ENCODE measurements around the gene SLC35D3. TPM values are rescaled to one million over a fixed set of nuclear protein-coding genes. Genes with fewer than 3 reads are reported as not detected.

SLC35D3 gene
- total and polyA plus RNA-seq, 2 donors (not counting 1 experiment from before 2014, with no cell fraction given): not detected

GRCh38 chr6:136963259-136963658, 41.2 kb downstream of the SLC35D3 start:
- H3K27ac ChIP-seq (ENCODE audit: insufficient read depth, low read length): no peak overlapping the region
- no peak overlapping the region for H3K9ac ChIP-seq (ENCODE audit: insufficient read depth, low read length)
- H3K79me2 ChIP-seq (ENCODE audit: control insufficient read depth, insufficient read depth, low read length): no peaks in the 10 kb centered on the region
- no peaks in the 10 kb centered on the region for H3K27me3 ChIP-seq (ENCODE audit: control insufficient read depth, insufficient read depth, low read length)
- H3K4me3 ChIP-seq (replicated peaks in 1 of 4; ENCODE audit: control extremely low read depth in 1 of 4, insufficient read depth in 1 of 4, low read depth in 3 of 4, low read length in 4 of 4): no peak overlapping the region
- no peak for TF ChIP-seq EZH2 (IDR thresholded peaks at IDR 0.05; ENCODE audit: low read length, missing control alignments)
- TF ChIP-seq CTCF (conservative IDR thresholded peaks at IDR 0.05 in 1 of 2, IDR thresholded peaks at IDR 0.05 in 1 of 2; ENCODE audit: low read depth in 1 of 2, low read length in 2 of 2): no peak
- no peaks in the 10 kb centered on the region for H3K9me3 ChIP-seq (ENCODE audit: control insufficient read depth, insufficient read depth, low read depth, low read length)
- no peaks in the 10 kb centered on the region for H3K36me3 ChIP-seq (ENCODE audit: control insufficient read depth, insufficient read depth, low read length)
- no peak for DNase-seq (ENCODE audit: low read depth in 2 of 2)
- no peak overlapping the region for H3K4me2 ChIP-seq (ENCODE audit: extremely low read depth, insufficient read depth, low read length)
- no peaks in the 10 kb centered on the region for H3K4me1 ChIP-seq (ENCODE audit: control insufficient read depth, extremely low read depth, insufficient read depth, low read length)
- H2AFZ ChIP-seq (ENCODE audit: low read length): no peak overlapping the region
- H4K20me1 ChIP-seq (ENCODE audit: control insufficient read depth, extremely low read depth, insufficient read depth, low read length): no peaks in the 10 kb centered on the region

- Histone ChIP-seq H3K9ac (ENCODE audit: insufficient read depth, low read length) (no peak overlapping the region), H3K9me3 (ENCODE audit: control insufficient read depth, insufficient read depth, low read depth, low read length) (no peaks in the 10 kb centered on the region), H3K27me3 (ENCODE audit: control insufficient read depth, insufficient read depth, low read length) (no peaks in the 10 kb centered on the region), H3K79me2 (ENCODE audit: control insufficient read depth, insufficient read depth, low read length) (no peaks in the 10 kb centered on the region), H4K20me1 (ENCODE audit: control insufficient read depth, extremely low read depth, insufficient read depth, low read length) (no peaks in the 10 kb centered on the region), H3K4me3 (replicated peaks in 1 of 4; ENCODE audit: control extremely low read depth in 1 of 4, insufficient read depth in 1 of 4, low read depth in 3 of 4, low read length in 4 of 4) (no peak overlapping the region), H3K36me3 (ENCODE audit: control insufficient read depth, insufficient read depth, low read length) (no peaks in the 10 kb centered on the region), H2AFZ (ENCODE audit: low read length) (no peak overlapping the region), H3K4me1 (ENCODE audit: control insufficient read depth, extremely low read depth, insufficient read depth, low read length) (no peaks in the 10 kb centered on the region), H3K4me2 (ENCODE audit: extremely low read depth, insufficient read depth, low read length) (no peak overlapping the region), H3K27ac (ENCODE audit: insufficient read depth, low read length) (no peak overlapping the region)
- TF ChIP-seq EZH2 (IDR thresholded peaks at IDR 0.05; ENCODE audit: low read length, missing control alignments) (no peak), CTCF (conservative IDR thresholded peaks at IDR 0.05 in 1 of 2, IDR thresholded peaks at IDR 0.05 in 1 of 2; ENCODE audit: low read depth in 1 of 2, low read length in 2 of 2) (no peak)
- DNase-seq (ENCODE audit: low read depth in 2 of 2): no peak
Measured at GRCh38 chr6:136964398-136964797, 42.3 kb downstream of the SLC35D3 start.

GRCh38 chr6:136967876-136968752, 46.0 kb downstream of the SLC35D3 start:
- Histone ChIP-seq H3K4me2 (ENCODE audit: extremely low read depth, insufficient read depth, low read length) (no peak overlapping the region), H3K36me3 (ENCODE audit: control insufficient read depth, insufficient read depth, low read length) (no peaks in the 10 kb centered on the region), H4K20me1 (ENCODE audit: control insufficient read depth, extremely low read depth, insufficient read depth, low read length) (no peaks in the 10 kb centered on the region), H3K79me2 (ENCODE audit: control insufficient read depth, insufficient read depth, low read length) (no peaks in the 10 kb centered on the region), H3K27ac (ENCODE audit: insufficient read depth, low read length) (no peak overlapping the region), H2AFZ (ENCODE audit: low read length) (no peak overlapping the region), H3K9me3 (ENCODE audit: control insufficient read depth, insufficient read depth, low read depth, low read length) (no peaks in the 10 kb centered on the region), H3K9ac (ENCODE audit: insufficient read depth, low read length) (no peak overlapping the region), H3K4me3 (replicated peaks in 1 of 4; ENCODE audit: control extremely low read depth in 1 of 4, insufficient read depth in 1 of 4, low read depth in 3 of 4, low read length in 4 of 4) (no peak overlapping the region), H3K4me1 (ENCODE audit: control insufficient read depth, extremely low read depth, insufficient read depth, low read length) (no peaks in the 10 kb centered on the region), H3K27me3 (ENCODE audit: control insufficient read depth, insufficient read depth, low read length) (no peaks in the 10 kb centered on the region)
- TF ChIP-seq EZH2 (IDR thresholded peaks at IDR 0.05; ENCODE audit: low read length, missing control alignments): no peak
- peak; percentile 47 to 69 for TF ChIP-seq CTCF (conservative IDR thresholded peaks at IDR 0.05 in 1 of 2, IDR thresholded peaks at IDR 0.05 in 1 of 2; ENCODE audit: low read depth in 1 of 2, low read length in 2 of 2)
- DNase-seq (ENCODE audit: low read depth in 2 of 2): peak; percentile 61 to 67

Data from fibroblast of lung (primary cell).